ENCODE results near the gene R3HCC1L.

DNA sequence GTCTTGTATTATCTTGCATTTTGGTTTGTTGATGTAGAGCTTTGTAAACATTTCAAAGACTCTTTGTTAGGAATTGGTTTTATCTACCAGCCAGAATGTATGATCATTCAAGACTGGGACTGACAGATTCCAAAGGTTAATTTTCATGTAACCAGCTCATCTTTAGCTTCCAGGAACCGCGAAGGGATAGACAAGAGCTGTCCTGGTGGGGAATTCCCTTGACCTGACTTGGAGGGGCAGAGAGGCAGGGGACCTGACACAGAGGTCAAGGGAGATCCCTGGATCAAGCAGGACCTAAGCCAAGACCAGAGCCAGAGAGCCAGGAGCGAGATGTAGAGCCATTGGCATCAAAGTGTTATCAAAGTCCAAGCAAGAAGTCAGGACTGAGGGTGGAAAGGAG, 140.1 kb downstream of the R3HCC1L start:
- no peak for TF ChIP-seq GATA2 (IDR thresholded peaks at IDR 0.05; ENCODE audit: low read depth, low read length)
- TF ChIP-seq GATA3 (IDR thresholded peaks at IDR 0.05; ENCODE audit: low read depth, low read length), result no peak

Data from SH-SY5Y (cell line).